Activated T-cell treated with anti-CD3 and anti-CD28 coated beads for 24 hours (primary cell): Measurements from ENCODE around the gene PAX3.
"Not testable (repeated sequence)": the region's sequence is repeated elsewhere in the genome, so short reads cannot be mapped to it uniquely, and the experiment has no call there.

Source experiments
- DNase-seq: peaks from one replicate; pipeline ENCODE4 v3.0.0-alpha.2; 2020; ENCODE audit warnings: low read depth

The PAX3 gene

DNA sequence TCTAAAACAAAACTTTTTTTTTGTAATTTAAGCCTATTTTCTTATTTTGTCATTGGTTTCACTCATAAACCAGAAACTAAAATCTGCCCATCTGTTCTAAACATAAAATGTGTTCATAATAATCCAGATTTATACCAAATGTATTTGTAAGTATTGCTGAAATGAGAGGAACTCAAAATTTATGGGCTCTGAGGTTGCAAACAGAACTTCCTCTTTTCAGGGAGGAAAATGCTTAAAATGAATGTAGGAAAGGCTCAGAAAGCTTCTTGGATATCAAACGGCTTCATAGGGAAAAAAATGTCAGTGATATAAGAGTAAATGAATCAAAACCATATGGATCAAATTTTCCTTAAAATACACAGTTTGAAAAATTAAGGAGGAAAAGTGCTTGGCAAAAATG lies 83.9 kb downstream of the PAX3 start:
- no peak for DNase-seq

DNA sequence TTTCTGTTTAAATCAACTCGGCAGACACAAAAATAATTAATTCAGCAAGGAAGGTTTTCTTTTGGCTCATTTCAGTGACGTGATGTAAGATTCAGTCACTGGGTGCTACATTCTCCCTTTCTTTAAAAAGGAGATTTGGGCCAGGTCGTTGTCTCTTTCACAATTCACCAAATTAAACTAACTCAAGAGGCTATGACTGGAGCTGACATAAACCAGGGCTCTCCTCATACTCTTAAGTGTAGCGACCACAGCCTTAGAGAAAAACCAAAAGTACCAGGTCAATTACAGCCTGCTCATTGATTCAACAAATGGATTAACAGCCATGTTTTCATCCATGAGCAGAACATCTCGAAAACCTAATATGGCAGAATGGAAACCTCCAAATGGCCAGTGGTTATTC lies 85.7 kb downstream of the PAX3 start:
- no peak for DNase-seq

DNA sequence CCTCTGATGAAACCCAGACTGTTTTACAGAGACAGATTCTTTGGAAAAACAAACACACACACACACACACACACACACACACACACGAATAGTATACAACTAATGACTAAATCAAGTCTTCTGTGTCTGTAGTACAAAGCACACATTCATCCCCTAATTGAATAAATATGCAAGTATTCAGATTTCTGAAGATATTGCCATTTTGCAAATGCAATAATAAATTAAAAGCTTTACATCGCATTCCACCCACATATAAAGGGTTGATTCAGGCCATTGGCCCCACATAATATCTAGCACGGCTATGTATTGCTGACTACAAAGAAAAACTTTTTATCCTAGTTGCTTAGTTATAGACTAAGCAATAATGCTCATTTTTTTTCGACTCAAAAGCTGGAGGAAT lies 86.2 kb downstream of the PAX3 start:
- DNase-seq, result no peak

DNA sequence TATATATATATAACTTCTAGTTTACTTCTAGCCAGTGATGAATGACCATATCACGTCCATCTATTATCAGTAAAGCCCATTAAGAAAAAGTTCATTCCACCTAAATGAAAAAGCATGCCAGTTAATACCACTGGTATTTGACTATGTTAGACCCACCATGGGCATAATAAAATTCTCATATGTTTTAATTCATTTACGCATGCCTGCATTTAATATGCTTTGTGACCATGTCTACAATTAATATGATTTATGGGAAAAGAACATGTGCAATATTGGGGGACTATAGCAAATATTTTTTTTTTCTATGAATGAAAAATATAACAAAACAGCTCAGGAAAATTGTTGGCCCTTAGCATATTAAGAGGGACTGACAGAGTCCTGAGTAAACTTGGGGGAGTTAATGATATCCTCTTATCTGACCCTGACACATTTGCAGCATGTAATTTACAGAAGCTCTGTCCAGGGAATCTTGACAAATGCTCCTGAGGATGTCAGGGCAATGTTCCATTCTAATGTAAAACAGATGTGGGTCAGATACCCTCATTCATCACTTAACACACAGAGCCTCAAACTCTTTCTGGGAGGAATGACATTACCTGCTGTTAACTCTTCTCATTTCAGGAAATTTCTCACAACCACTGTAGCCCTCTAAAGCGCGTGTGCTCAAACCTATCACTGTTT lies 90.6 kb downstream of the PAX3 start:
- DNase-seq, result no peak

DNA sequence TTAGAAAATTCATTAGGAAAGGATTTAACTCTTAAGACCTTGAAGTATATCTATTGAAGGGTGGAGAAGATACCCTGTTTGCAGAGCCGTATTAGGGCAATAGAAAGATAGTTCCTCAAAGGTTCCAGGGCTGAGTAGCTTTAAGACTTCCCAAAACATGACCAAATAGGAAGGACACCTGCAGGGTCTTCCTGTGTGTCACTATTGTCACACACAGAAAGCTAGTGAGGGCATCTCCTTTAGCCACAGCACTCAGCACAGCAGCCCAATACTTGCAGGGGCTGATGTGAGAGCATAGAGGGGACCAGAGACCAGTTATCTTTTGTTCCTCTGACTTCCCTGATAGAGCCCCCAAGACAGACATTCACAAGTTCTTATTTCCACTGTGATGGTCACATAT lies 93.7 kb downstream of the PAX3 start:
- no peak for DNase-seq

DNA sequence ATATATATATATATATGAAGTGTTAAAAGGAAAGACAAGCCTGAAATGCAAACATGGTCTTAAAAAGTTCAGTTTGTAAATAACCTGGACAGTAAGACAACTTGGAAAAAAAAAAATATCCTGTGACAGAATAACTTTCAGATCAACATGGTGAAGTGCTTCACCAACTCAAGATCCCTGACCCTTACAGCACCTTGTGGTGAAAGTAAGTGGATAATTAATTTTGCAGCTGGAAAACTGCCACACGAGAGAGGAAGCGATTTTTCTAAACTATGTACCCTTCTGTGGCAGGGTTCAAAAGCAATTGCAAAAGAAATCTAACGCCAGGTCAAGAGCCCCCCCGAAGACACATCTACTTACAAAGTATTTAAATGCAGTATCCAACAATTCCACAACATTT lies 95.8 kb downstream of the PAX3 start:
- DNase-seq, result no peak

DNA sequence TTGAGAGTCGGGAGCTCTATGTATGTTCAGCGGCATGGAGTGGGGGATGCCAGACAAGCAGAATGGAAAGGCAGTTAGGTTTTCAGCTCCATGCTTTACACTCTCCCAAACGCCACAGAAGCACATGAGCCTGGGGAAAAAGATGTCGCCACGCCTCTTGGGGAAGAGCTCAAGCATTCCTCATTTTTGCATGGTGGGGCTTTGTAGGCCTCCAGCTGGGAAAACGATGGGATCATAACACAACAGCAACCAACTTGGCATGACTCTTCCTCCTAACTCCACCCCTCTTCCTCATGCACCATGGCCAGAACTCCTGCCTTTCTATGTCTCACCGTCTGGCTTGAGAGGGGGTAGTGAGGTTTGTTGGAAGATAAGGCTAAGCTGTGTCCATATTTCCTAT lies 102.6 kb downstream of the PAX3 start:
- no peak for DNase-seq

DNA sequence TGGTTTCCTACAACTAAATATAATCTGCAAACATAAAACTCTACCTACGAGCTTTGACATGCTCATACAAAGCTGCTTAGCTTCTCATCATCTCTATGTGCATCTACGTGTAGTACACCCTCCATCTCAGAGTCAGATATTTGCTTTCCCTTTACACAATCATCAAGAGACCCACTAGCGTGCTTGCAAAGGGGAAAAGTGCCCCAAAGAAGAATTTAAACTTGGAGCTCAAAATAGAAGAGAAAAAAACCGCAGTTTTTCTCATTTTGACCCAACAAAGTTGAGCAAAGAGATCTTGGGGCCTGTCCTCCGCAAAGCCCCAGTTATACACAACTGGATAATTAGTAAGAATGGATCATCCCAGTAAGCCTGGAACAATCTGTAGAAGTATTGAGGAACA lies 104.1 kb downstream of the PAX3 start:
- no peak for DNase-seq

DNA sequence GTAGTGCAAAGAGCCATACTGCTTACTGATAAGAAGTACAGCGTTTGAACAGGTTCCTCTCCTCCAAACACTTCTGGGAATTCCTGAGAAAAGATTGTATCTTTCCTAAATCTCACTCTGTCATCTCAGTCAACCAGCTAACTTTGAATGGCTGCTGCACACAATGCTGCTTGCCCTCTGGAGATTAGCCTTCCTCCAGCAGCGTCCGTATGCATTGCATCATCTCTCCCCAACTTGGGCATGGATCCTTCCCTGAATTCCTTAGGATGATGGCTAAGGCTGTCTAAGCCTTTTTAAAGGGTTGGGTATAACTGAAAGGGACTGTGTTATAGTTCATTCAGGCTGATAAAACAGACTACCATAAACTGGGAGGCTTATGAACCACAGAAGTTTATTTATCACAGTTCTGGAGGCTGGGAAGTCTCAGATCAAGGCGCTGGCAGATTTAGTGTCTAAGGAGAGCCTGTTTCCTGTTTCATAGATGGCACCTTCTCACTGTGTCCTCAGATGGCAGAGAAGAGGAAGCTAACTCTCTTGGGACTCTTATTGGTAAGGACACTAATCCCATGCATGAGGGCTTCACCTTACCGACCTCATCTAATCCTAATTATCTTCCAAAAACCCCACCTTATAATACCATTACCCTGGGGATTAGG lies 105.3 kb downstream of the PAX3 start:
- no peak for DNase-seq

DNA sequence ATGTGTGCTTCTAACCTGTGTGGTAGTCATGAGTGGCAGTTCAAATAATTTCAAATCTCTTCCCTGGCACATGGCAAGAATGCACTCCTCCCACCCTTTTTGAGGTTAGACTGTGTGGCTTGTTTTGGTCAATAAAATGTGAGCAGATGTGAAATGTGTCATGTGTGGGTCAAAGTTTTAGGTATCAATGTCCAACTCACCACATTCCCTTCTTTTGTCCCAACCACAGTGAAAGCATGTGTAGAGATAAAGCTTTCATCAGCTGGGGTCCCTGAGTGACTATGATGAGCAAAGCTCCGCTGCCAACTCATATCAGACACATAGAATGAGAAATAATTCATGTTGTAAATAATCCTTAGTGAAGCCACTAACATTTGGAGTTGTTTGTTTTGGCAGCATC lies 118.2 kb downstream of the PAX3 start:
- no peak for DNase-seq

DNA sequence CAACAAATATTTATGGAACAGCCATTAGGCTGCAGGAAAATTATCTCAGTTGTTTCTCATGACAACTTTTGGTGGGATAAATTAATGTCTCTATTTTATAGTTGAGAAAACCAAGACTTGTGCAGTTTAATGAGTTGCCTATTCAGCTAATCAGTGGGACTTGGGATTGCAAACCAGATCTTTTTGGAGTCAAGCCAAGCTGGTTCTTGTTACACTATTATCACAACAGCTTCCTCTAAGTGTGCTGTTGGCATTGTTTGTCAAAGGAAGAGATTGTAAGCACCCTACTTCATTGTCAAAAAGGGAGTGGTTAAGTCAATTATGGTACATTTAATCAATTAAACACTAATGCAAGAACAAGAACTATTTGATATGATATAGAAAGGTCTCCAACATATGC lies 119.2 kb downstream of the PAX3 start:
- no peak for DNase-seq

DNA sequence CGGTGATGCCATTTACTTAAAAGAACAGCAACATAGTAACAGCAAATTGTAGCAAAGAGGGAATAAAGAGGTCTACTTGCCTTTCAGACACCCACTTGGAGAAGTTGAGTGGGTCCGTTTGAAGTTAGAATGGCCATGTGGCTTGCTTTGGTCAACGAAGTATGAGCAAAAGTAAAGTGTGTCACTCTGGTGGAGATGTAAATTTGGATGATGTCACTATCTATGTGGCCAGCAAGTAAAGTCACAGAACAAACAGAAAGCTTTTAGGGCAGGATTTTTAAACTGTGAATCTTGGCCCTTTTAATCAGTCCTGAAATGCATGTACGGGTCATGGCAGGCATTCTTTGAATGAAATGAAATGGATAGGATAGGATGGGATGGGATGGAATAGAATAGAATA lies 120.3 kb downstream of the PAX3 start:
- DNase-seq, result no peak

DNA sequence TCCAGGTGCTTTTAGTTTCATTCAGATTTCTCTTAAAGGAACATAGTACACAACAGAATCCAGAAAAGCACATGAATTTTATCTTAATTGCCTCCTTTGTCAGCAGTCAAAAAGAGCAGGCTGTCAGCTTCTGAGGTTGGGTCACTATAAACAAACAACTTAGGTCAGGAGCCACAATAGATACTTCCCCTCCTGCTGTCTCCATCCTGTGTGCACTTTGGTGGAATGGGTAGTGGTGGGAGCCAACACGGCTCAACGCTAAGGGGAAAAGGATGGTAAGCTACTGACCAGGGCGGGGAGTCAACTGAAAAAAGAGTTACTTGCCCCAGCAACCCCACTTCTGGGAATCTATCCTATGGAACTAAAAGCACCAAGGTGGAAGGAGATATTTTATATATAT lies 121.9 kb downstream of the PAX3 start:
- no peak for DNase-seq

DNA sequence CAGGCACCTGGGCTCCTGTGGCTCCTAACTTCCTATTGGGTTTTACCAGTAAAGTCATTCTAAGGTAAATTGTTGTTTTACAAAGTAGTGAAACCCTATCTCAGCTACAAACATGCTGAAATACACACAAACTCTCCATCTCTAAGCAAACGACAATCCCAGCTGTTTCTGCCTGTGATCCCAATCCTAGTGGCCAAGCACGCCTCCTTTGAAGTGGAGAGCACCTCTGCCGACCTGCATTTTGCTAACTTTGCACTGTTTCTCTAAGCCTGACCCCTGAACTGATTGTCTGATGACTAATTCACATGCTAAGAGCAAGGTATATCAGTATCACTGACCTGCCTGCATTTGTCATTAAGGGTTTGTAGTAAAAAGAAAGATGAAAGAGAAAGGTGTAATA lies 124.3 kb downstream of the PAX3 start:
- DNase-seq, result no peak

DNA sequence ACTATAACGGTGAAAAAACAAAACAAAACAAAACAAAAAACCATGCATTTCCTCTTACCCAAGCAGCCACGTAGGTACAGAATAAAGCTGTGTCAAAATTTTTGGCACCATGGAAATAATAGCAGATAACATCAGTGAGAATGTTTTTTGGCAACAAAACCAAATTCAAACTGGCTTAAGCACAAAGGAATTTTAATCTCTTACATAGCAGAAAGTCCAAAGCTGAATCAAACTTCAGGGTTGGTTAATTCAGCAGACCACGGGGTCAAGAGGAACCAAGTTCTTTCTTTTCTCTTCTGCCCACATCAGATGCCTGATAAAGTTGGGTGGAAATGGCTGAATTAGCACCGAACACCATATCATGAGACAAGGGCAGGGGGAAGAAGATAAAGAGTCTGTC lies 129.5 kb downstream of the PAX3 start:
- DNase-seq, result no peak

DNA sequence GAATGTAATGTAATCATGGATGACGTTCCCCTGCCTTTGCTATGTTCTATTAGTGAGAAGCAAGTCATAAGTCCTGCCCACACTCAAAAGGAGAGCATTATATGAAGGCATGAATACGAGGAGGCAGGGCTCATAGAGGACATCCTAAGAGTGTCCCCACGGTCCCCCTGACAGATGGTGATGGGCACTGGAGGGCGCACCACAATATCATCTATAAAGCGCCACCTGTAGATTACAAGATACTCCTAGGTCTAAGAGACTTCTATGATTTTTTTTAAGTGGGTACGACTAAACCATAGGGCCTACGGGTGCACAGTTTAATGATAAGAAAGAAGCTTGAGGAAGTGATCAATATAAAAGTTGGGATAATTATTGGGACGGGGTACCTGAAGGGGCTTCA lies 131.0 kb downstream of the PAX3 start:
- DNase-seq, result no peak

DNA sequence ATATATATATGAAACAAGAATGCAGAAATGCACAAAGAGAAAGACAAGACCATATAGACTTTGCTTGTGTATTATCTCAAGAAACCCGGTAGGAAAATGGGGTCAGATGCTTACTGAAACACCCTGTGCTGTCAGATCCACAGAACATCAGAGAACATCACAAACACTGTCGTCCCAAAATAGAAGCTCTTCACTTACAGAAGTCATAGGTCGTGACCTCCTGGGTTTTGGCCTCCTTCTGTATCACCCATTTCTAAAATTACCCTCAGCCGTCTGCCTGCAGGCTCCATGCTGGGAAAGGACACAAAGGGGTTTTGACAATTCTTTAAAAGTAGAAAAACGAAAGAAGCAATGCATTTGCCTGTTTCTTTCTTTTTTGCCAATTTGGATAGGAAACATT lies 137.9 kb downstream of the PAX3 start:
- DNase-seq, result no peak

DNA sequence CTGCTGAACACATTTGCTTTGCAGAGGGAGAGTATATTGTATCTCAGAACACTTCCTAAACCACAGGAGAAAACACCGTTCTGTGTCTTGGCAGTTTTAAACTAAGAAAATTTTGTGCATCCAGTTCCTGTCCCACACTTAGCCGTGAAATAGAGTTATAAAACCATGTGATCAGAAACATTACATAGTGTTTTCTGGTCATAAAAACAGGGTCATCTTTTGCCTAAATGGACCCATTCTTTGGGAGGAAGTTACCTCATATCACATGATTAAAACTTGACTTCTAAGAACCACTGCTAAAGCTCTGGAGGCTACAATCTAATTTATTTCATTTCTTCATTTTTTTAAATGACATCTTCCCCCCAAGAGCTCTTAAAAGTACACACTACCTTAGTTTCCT lies 138.7 kb downstream of the PAX3 start:
- no peak for DNase-seq

DNA sequence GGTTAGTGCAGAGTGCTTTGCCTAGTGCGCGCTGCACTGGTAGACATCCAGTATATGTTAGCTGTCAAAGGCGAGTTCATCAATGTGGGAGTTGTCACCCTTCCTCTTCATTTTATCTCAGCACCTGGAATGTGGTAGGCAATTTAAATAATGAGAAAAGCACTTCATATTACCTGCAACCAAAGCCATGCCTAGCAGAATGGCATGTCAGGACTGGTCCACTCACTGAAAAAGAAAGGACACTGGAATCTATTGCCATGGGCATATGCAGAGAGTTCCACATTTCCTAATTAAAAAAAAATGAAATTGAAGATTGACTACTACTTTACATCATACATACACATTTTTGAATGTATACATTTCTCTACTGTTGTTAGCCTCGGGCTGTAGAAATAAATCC lies 139.6 kb downstream of the PAX3 start:
- DNase-seq, result no peak

DNA sequence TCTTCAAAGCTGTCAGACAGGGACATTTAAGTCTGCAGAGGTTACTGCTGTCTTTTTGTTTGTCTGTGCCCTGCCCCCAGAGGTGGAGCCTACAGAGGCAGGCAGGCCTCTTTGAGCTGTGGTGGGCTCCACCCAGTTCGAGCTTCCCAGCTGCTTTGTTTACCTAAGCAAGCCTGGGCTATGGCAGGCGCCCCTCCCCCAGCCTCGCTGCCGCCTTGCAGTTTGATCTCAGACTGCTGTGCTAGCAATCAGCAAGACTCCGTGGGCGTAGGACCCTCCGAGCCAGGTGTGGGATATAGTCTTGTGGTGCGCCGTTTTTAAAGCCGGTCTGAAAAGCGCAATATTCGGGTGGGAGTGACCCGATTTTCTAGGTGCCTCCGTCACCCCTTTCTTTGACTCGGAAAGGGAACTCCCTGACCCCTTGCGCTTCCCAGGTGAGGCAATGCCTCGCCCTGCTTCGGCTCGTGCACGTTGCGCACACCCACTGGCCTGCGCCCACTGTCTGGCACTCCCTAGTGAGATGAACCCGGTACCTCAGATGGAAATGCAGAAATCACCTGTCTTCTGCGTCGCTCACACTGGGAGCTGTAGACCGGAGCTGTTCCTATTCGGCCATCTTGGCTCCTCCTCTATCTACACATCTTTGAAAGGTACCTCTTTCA lies 143.7 kb downstream of the PAX3 start:
- not testable (repeated sequence) for DNase-seq
